Measurements from ENCODE around the gene THRB. TPM values are rescaled to one million over a fixed set of nuclear protein-coding genes. Genes with fewer than 3 reads are reported as not detected.

The THRB gene
- total RNA-seq, 4 donors from 2014 or later, result 9.8 to 52.4 (median 31.3) TPM

- Histone ChIP-seq H3K27me3 (no peaks in the 10 kb centered on the region), H3K27ac (peak overlapping the region in 3 of 4 donors; percentile 46 to 76 (median 72)), H3K4me3 (no peak overlapping the region), H3K9me3 (no peaks in the 10 kb centered on the region), H3K36me3 (no peaks in the 10 kb centered on the region), H3K4me1 (peaks cover 0 to 22% (median 6%) of the 10 kb centered on the region in 4 donors)
- intact Hi-C loops (cut with DNase I; ENCODE audit: low total_unique reads), result no loop called here
- no peak for DNase-seq
- no peak for TF ChIP-seq CTCF (IDR thresholded peaks at IDR 0.05)
- TF ChIP-seq POLR2AphosphoS5 (IDR thresholded peaks at IDR 0.05), result no peak
- no peak for TF ChIP-seq EP300 (IDR thresholded peaks at IDR 0.05; ENCODE audit: low read depth)
- TF ChIP-seq POLR2A (IDR thresholded peaks at IDR 0.05), result no peak
- in situ Hi-C loops (cut with MboI; ENCODE audit: low pct_ligation_motif_present in 1 of 4, low pct_unique_long_range_greater_than_20kb in 1 of 4, low sequenced_read_pairs in 3 of 4), result no loop called here
- 73 to 83% methylated on average over 2 to 4 of the region's 4 CpGs for WGBS, 2 donors (ENCODE audit: low coverage in 1 of 2)
These were observed 272.4 kb downstream of the THRB start for GRCh38 chr3:24222165-24222805.

- TF ChIP-seq POLR2AphosphoS5 (IDR thresholded peaks at IDR 0.05) (peak; percentile 31 to 58 (median 51)), POLR2A (IDR thresholded peaks at IDR 0.05) (no peak), CTCF (IDR thresholded peaks at IDR 0.05) (no peak)
- in situ Hi-C loops (cut with MboI; ENCODE audit: low pct_ligation_motif_present in 1 of 4, low pct_unique_long_range_greater_than_20kb in 1 of 4, low sequenced_read_pairs in 3 of 4), result no loop called here
- 46 to 54% methylated on average over 4 of the region's 4 CpGs for WGBS, 2 donors (ENCODE audit: low coverage in 1 of 2)
- Histone ChIP-seq H3K4me3 (no peak overlapping the region), H3K27me3 (no peaks in the 10 kb centered on the region), H3K9me3 (no peaks in the 10 kb centered on the region), H3K36me3 (no peaks in the 10 kb centered on the region), H3K4me1 (peaks cover 0 to 17% (median 2%) of the 10 kb centered on the region in 4 donors), H3K27ac (peak overlapping the region; percentile 46 to 76 (median 68))
- DNase-seq, result peak; percentile 15
- intact Hi-C loops (cut with DNase I; ENCODE audit: low total_unique reads), result no loop called here
These were observed 273.6 kb downstream of the THRB start for GRCh38 chr3:24220859-24221657.

GRCh38 chr3:24215502-24215901 is 279.1 kb downstream of the THRB start:
- H3K36me3 ChIP-seq, result no peaks in the 10 kb centered on the region
- in situ Hi-C loops (cut with MboI; ENCODE audit: low pct_ligation_motif_present in 1 of 4, low pct_unique_long_range_greater_than_20kb in 1 of 4, low sequenced_read_pairs in 3 of 4), result no loop called here
- TF ChIP-seq POLR2AphosphoS5 (IDR thresholded peaks at IDR 0.05) (no peak), EP300 (IDR thresholded peaks at IDR 0.05; ENCODE audit: low read depth) (no peak), POLR2A (IDR thresholded peaks at IDR 0.05) (no peak), CTCF (IDR thresholded peaks at IDR 0.05) (no peak)
- no peaks in the 10 kb centered on the region for H3K27me3 ChIP-seq
- intact Hi-C loops (cut with DNase I; ENCODE audit: low total_unique reads), result no loop called here
- H3K27ac ChIP-seq, result no peak overlapping the region
- H3K4me1 ChIP-seq, result peaks cover 0 to 12% (median 4%) of the 10 kb centered on the region in 4 donors
- H3K9me3 ChIP-seq, result no peaks in the 10 kb centered on the region
- WGBS, 2 donors (ENCODE audit: low coverage in 1 of 2), result 66% methylated on average over 2 of the region's 2 CpGs; no CpG with 5 or more reads in 1 of the 2 donors
- no peak overlapping the region for H3K4me3 ChIP-seq
- no peak for DNase-seq

- H3K9me3 ChIP-seq, result no peaks in the 10 kb centered on the region
- no peak overlapping the region for H3K27ac ChIP-seq
- in situ Hi-C loops (cut with MboI; ENCODE audit: low pct_ligation_motif_present in 1 of 4, low pct_unique_long_range_greater_than_20kb in 1 of 4, low sequenced_read_pairs in 3 of 4), result no loop called here
- no peaks in the 10 kb centered on the region for H3K36me3 ChIP-seq
- H3K4me3 ChIP-seq, result no peak overlapping the region
- H3K27me3 ChIP-seq, result no peaks in the 10 kb centered on the region
- 74 to 91% methylated on average over 3 of the region's 3 CpGs for WGBS, 2 donors (ENCODE audit: low coverage in 1 of 2)
- intact Hi-C loops (cut with DNase I; ENCODE audit: low total_unique reads), result no loop called here
- no peak for DNase-seq
- TF ChIP-seq POLR2A (IDR thresholded peaks at IDR 0.05) (no peak), POLR2AphosphoS5 (IDR thresholded peaks at IDR 0.05) (no peak), EP300 (IDR thresholded peaks at IDR 0.05; ENCODE audit: low read depth) (no peak), CTCF (IDR thresholded peaks at IDR 0.05) (no peak)
- peaks cover 0 to 9% (median 4%) of the 10 kb centered on the region in 4 donors for H3K4me1 ChIP-seq
These were observed 283.3 kb downstream of the THRB start for GRCh38 chr3:24211381-24211780.
